ENCODE results near the gene PTPN13. TPM values are rescaled to one million over a fixed set of nuclear protein-coding genes. Genes with fewer than 3 reads are reported as not detected.

PTPN13 gene
- total and polyA plus RNA-seq, 2 donors from 2014 or later = 10.2 to 62.3 TPM

- TF ChIP-seq CTCF (IDR thresholded peaks at IDR 0.05; ENCODE audit: borderline replicate concordance, extremely low read depth, insufficient read depth) = no peak
- no peak overlapping the region for H3K4me3 ChIP-seq (ENCODE audit: low read length in 3 of 3)
Measured at GRCh38 chr4:86664959-86665358, 70.8 kb downstream of the PTPN13 start.

DNA sequence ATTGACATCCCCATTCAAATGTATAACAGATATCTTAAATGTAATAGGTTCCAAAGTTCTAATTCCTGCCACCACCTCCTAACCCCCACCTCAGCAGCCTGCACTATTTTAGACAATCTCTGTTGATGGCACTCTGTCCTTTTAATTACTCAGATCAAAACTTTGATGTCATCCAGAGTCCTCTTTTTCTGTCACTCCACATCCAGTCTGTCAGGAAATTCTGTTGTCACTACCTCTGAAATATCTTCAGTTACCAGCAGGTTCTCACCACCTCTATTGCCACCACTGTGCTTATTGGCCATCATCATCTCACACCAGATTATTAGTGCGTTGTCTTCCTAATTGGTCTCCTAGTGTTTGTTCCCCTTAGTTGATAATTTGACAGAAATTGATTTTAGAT is 76.2 kb downstream of the PTPN13 start:
- H3K27me3 ChIP-seq (ENCODE audit: control insufficient read depth, insufficient read depth, low read length) = no peaks in the 10 kb centered on the region
- H3K4me3 ChIP-seq (ENCODE audit: low read length in 3 of 3) = no peak overlapping the region
- H3K4me1 ChIP-seq (ENCODE audit: control insufficient read depth in 2 of 3, insufficient read depth in 2 of 3, low read depth in 1 of 3, low read length in 3 of 3) = no peaks in the 10 kb centered on the region
- FAIRE-seq = no peak
- H3K9me3 ChIP-seq (ENCODE audit: control insufficient read depth in 2 of 3, insufficient read depth in 1 of 3, low read length in 3 of 3) = no peaks in the 10 kb centered on the region
- no peak for TF ChIP-seq CTCF (IDR thresholded peaks at IDR 0.05; ENCODE audit: borderline replicate concordance, extremely low read depth, insufficient read depth)
- intact Hi-C loops (cut with DNase I) = no loop called here
- DNase-seq = no peak
- peaks cover 0 to 2% (median 0%) of the 10 kb centered on the region in 3 donors for H3K36me3 ChIP-seq (ENCODE audit: control insufficient read depth in 2 of 3, insufficient read depth in 3 of 3, low read length in 3 of 3)
- H3K27ac ChIP-seq (ENCODE audit: low read depth in 2 of 2, low read length in 2 of 2) = no peak overlapping the region
- H3K9ac ChIP-seq (ENCODE audit: low read length in 3 of 3) = no peak overlapping the region

More at GRCh38 chr4:86664959-86665358, 70.8 kb downstream of the PTPN13 start:
- Histone ChIP-seq H3K9me3 (ENCODE audit: control insufficient read depth in 2 of 3, insufficient read depth in 1 of 3, low read length in 3 of 3) (no peaks in the 10 kb centered on the region), H3K36me3 (ENCODE audit: control insufficient read depth in 2 of 3, insufficient read depth in 3 of 3, low read length in 3 of 3) (no peaks in the 10 kb centered on the region), H3K27me3 (ENCODE audit: control insufficient read depth, insufficient read depth, low read length) (no peaks in the 10 kb centered on the region), H3K27ac (ENCODE audit: low read depth in 2 of 2, low read length in 2 of 2) (no peak overlapping the region), H3K4me1 (ENCODE audit: control insufficient read depth in 2 of 3, insufficient read depth in 2 of 3, low read depth in 1 of 3, low read length in 3 of 3) (peaks cover 0 to 4% (median 0%) of the 10 kb centered on the region in 3 donors), H3K9ac (ENCODE audit: low read length in 3 of 3) (no peak overlapping the region)
- FAIRE-seq (no peak), DNase-seq (no peak)
- intact Hi-C loops (cut with DNase I) = no loop called here

GRCh38 chr4:86670756-86671155 is 76.6 kb downstream of the PTPN13 start:
- Histone ChIP-seq H3K36me3 (ENCODE audit: control insufficient read depth in 2 of 3, insufficient read depth in 3 of 3, low read length in 3 of 3) (peaks cover 0 to 2% (median 0%) of the 10 kb centered on the region in 3 donors), H3K27me3 (ENCODE audit: control insufficient read depth, insufficient read depth, low read length) (no peaks in the 10 kb centered on the region), H3K4me3 (ENCODE audit: low read length in 3 of 3) (no peak overlapping the region), H3K27ac (ENCODE audit: low read depth in 2 of 2, low read length in 2 of 2) (no peak overlapping the region), H3K9ac (ENCODE audit: low read length in 3 of 3) (no peak overlapping the region), H3K9me3 (ENCODE audit: control insufficient read depth in 2 of 3, insufficient read depth in 1 of 3, low read length in 3 of 3) (no peaks in the 10 kb centered on the region), H3K4me1 (ENCODE audit: control insufficient read depth in 2 of 3, insufficient read depth in 2 of 3, low read depth in 1 of 3, low read length in 3 of 3) (no peaks in the 10 kb centered on the region)
- TF ChIP-seq CTCF (IDR thresholded peaks at IDR 0.05; ENCODE audit: borderline replicate concordance, extremely low read depth, insufficient read depth) = no peak
- DNase-seq (no peak), FAIRE-seq (no peak)
- intact Hi-C loops (cut with DNase I) = no loop called here

DNA sequence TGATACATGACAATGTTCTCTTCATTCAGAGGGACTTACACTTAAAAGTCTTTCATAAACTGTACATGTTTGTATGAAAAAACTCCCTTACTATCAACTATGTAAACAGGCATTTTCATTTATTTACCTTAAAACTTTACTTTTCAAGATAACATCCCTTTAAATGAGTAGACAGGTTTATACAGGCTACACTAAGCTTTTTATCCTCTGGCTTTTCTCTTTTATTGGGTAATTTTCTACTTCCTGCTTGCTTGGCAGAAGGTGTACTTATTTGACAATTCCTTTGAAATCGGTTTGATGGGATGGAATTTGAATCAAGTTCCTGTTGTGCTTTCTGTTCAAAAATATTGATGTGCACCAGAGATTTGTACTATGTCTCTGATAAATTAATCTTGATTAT is 81.4 kb downstream of the PTPN13 start:
- Histone ChIP-seq H3K4me3 (ENCODE audit: low read length in 3 of 3) (no peak overlapping the region), H3K9me3 (ENCODE audit: control insufficient read depth in 2 of 3, insufficient read depth in 1 of 3, low read length in 3 of 3) (no peaks in the 10 kb centered on the region), H3K4me1 (ENCODE audit: control insufficient read depth in 2 of 3, insufficient read depth in 2 of 3, low read depth in 1 of 3, low read length in 3 of 3) (no peaks in the 10 kb centered on the region), H3K9ac (ENCODE audit: low read length in 3 of 3) (no peak overlapping the region), H3K27ac (ENCODE audit: low read depth in 2 of 2, low read length in 2 of 2) (no peak overlapping the region), H3K27me3 (ENCODE audit: control insufficient read depth, insufficient read depth, low read length) (no peaks in the 10 kb centered on the region), H3K36me3 (ENCODE audit: control insufficient read depth in 2 of 3, insufficient read depth in 3 of 3, low read length in 3 of 3) (peaks cover 0 to 2% (median 0%) of the 10 kb centered on the region in 3 donors)
- TF ChIP-seq CTCF (IDR thresholded peaks at IDR 0.05; ENCODE audit: borderline replicate concordance, extremely low read depth, insufficient read depth) = no peak
- FAIRE-seq (no peak), DNase-seq (no peak)
- intact Hi-C loops (cut with DNase I) = no loop called here

Data from kidney (tissue), 14 donors.